ENCODE measurements around the gene NTSR1.

DNA sequence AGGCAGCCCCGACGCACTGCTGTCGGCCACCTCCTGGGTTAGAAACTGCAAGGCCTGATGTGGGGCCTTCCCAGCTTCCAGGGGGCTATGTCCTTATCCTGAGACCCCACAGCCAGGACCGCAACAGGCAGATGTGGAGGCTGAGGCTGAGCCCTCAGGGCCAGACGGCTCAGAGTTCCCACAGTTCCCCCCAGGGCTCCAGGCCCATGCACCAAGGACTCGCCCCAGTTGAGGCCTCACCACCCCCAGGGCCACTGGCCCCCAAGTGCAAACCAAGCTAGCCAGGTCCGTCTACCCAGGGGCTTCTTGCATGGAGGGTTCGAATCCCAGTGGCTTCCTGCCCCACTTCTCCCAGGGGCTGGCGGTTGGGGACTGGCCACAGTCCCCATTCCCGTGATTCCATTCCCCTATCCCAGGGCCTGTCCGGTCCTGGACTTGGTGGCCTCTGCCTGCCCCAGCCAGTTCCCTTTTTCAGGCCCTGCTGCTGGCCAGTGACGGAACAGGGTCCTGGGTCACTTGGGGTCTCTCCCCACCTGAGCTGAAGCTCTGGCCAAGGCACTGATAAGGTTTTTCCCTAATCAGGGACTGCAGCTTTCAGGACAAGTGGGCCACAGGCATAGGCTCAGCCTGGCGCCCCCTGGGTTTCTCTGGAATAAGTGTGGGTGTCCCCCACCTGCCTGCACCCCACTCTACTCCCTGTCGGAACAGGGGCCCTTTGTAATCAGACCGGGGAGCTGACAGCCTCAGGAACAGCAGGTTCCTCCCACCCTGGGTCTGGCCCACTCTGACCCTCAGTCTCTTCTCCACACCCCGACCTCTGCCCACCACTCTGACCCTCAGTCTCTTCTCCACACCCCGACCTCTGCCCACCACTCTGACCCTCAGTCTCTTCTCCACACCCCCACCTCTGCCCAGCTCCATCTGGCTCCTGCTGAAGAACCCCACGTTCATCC is 44.3 kb upstream of the NTSR1 start:
- TF ChIP-seq, protein P1, sequence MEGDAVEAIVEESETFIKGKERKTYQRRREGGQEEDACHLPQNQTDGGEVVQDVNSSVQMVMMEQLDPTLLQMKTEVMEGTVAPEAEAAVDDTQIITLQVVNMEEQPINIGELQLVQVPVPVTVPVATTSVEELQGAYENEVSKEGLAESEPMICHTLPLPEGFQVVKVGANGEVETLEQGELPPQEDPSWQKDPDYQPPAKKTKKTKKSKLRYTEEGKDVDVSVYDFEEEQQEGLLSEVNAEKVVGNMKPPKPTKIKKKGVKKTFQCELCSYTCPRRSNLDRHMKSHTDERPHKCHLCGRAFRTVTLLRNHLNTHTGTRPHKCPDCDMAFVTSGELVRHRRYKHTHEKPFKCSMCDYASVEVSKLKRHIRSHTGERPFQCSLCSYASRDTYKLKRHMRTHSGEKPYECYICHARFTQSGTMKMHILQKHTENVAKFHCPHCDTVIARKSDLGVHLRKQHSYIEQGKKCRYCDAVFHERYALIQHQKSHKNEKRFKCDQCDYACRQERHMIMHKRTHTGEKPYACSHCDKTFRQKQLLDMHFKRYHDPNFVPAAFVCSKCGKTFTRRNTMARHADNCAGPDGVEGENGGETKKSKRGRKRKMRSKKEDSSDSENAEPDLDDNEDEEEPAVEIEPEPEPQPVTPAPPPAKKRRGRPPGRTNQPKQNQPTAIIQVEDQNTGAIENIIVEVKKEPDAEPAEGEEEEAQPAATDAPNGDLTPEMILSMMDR (IDR thresholded peaks at IDR 0.05 in 4 of 5, conservative IDR thresholded peaks at IDR 0.05 in 1 of 5) = no peak
- no peak for TF ChIP-seq POLR2A (IDR thresholded peaks at IDR 0.05)
